ENCODE data around the gene TP53BP1. TPM values are rescaled to one million over a fixed set of nuclear protein-coding genes. Genes with fewer than 3 reads are reported as not detected.

The TP53BP1 gene
- total and polyA plus RNA-seq, 2 experiments from 2014 or later = 20.1 to 46.4 TPM

DNA sequence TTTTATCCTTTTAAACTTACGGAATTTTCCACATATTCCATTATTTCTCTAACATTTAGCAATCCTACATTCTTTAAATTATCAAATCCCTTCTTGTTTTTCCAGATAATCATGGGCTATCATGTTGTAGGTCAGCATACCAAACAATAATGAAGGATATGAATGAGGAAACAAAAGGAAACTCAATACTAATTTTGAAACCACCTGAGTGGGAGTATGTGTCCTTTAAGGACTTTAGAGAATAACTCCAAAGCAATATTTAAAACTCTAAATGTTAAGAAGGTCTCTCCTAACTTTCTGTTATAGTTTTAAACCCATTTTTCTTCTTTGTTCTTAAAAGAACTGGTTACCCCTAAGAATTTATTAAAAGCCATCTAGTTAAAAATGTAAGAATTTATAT is 43.0 kb downstream of the TP53BP1 start:
- TF ChIP-seq EZH2phosphoT487 (IDR thresholded peaks at IDR 0.05; ENCODE audit: insufficient read depth, low read depth) (no peak), EZH2 (IDR thresholded peaks at IDR 0.05; ENCODE audit: insufficient read depth, poor library complexity, severe bottlenecking) (no peak)
- Histone ChIP-seq H3K27ac (no peak overlapping the region), H4K20me1 (ENCODE audit: insufficient read depth) (no peaks in the 10 kb centered on the region), H3F3A (ENCODE audit: insufficient read depth) (no peaks in the 10 kb centered on the region), H3K4me2 (ENCODE audit: unreplicated experiment) (no peak overlapping the region), H3K36me3 (ENCODE audit: low read depth) (peaks cover 23% of the 10 kb centered on the region; the same call in 1 of the 2 replicates), H3K9ac (no peak overlapping the region), H3K27me3 (replicated peaks; ENCODE audit: insufficient read depth) (no peaks in the 10 kb centered on the region), H3K4me1 (ENCODE audit: insufficient read depth) (no peaks in the 10 kb centered on the region), H3K9me3 (ENCODE audit: low read depth) (no peaks in the 10 kb centered on the region), H2AFZ (no peak overlapping the region), H3K4me3 (no peak overlapping the region), H3K9me2 (ENCODE audit: insufficient read depth) (no peaks in the 10 kb centered on the region), H3K79me2 (ENCODE audit: insufficient read depth) (peaks cover 69% of the 10 kb centered on the region)
- WGBS, 2 experiments (ENCODE audit: low coverage in 1 of 2, low lambda C conversion rate in 2 of 2, missing lambda C conversion rate in 2 of 2) = 96 to 100% methylated on average over 1 of the region's 1 CpG
- DNase-seq = no peak
- in situ Hi-C loops (cut with MboI) = no loop called here

DNA sequence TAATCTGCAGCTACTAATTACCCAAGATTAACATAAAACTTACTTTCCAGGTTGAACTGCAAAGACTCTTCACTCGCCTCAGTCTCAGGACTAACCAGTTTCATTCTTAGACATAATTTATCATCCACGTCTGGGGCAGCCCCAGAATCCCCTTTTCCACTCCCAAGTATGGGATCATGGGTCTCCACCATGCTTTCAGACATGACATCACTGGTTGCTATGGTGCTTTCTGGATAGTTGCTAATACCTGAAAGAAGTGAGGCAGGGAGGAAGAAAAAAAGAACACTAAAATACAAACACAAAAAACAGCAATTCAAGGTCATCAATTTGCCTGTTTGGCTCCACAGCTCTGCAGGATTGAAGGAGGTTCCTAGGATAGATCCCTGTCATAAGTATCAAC is 46.6 kb downstream of the TP53BP1 start:
- Histone ChIP-seq H3K9me2 (ENCODE audit: insufficient read depth) (no peaks in the 10 kb centered on the region), H3K4me3 (no peak overlapping the region), H3K27me3 (replicated peaks; ENCODE audit: insufficient read depth) (no peaks in the 10 kb centered on the region), H4K20me1 (ENCODE audit: insufficient read depth) (no peaks in the 10 kb centered on the region), H3K27ac (no peak overlapping the region), H3F3A (ENCODE audit: insufficient read depth) (peaks cover 17% of the 10 kb centered on the region), H3K9ac (no peak overlapping the region), H2AFZ (no peak overlapping the region), H3K4me1 (ENCODE audit: insufficient read depth) (peaks cover 4% of the 10 kb centered on the region), H3K36me3 (ENCODE audit: low read depth) (peaks cover 24% of the 10 kb centered on the region; the same call in 1 of the 2 replicates), H3K9me3 (ENCODE audit: low read depth) (no peaks in the 10 kb centered on the region), H3K4me2 (ENCODE audit: unreplicated experiment) (no peak overlapping the region), H3K79me2 (ENCODE audit: insufficient read depth) (peaks cover 38% of the 10 kb centered on the region)
- no peak for TF ChIP-seq EZH2phosphoT487 (IDR thresholded peaks at IDR 0.05; ENCODE audit: insufficient read depth, low read depth)
- no peak for TF ChIP-seq EZH2 (IDR thresholded peaks at IDR 0.05; ENCODE audit: insufficient read depth, poor library complexity, severe bottlenecking)
- in situ Hi-C loops (cut with MboI) = no loop called here
- no peak for DNase-seq
- 83 to 84% methylated on average over 2 of the region's 2 CpGs for WGBS, 2 experiments (ENCODE audit: low coverage in 1 of 2, low lambda C conversion rate in 2 of 2, missing lambda C conversion rate in 2 of 2)

DNA sequence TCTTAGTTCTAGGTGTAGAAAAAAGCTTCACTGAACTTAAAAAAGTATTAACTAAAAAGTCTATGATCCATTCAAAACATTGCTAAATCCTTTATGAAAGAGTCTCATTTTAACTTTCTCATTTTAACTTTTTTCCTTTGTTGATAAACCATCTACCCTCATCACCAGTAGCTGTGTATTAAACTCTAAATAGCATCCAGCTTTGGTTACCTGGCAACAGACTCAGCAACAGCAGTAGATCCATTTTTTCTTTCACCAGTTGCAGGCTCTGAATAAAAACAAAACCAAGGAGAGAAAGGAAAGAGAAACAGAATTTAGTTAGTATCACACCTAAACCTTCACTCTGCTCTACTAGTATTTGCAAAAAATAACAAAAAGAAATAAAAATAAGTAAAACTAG is 51.6 kb downstream of the TP53BP1 start:
- peak overlapping the region; percentile 63 for H3K4me2 ChIP-seq (ENCODE audit: unreplicated experiment)

DNA sequence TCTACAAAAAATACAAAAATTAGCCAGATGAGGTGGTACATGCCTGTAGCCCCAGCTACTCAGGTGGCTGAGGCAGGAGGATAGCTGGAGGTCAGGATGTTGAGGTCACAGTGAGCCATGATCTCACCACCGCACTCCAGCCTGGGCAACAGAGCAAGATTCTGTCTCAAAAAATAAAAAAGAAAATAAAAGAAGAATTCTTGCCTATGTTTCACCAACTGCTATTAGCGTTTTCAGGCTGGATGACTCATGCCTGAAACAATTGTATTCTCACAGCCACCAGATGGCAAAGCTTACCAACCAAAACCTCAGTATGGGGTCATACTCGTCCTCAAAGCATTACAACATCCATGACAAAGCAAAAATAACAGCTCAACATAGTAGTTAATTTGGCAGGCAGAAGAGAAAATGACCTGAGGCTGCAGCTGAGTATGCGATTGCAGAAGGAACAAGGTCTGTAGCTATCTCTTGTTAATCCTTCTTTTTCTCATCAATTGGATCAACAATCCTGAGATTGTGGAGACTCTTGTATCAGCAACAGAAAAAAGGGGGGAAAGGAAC is 52.2 kb downstream of the TP53BP1 start:
- TF ChIP-seq EZH2 (IDR thresholded peaks at IDR 0.05; ENCODE audit: insufficient read depth, poor library complexity, severe bottlenecking) (no peak), EZH2phosphoT487 (IDR thresholded peaks at IDR 0.05; ENCODE audit: insufficient read depth, low read depth) (no peak)
- DNase-seq = peak; percentile 98
- Histone ChIP-seq H3K27ac (peak overlapping the region; percentile 84), H3K4me3 (peak overlapping the region; percentile 35), H3K27me3 (replicated peaks; ENCODE audit: insufficient read depth) (no peaks in the 10 kb centered on the region), H2AFZ (no peak overlapping the region), H4K20me1 (ENCODE audit: insufficient read depth) (no peaks in the 10 kb centered on the region), H3K9me2 (ENCODE audit: insufficient read depth) (no peaks in the 10 kb centered on the region), H3K9ac (peak overlapping the region; percentile 70), H3K79me2 (ENCODE audit: insufficient read depth) (0 out of 2 replicates have a peak, but pooled peaks cover 9% of the 10 kb centered on the region), H3K36me3 (ENCODE audit: low read depth) (peaks cover 21% of the 10 kb centered on the region), H3K9me3 (ENCODE audit: low read depth) (no peaks in the 10 kb centered on the region), H3K4me2 (ENCODE audit: unreplicated experiment) (peak overlapping the region; percentile 63), H3K4me1 (ENCODE audit: insufficient read depth) (peaks cover 13% of the 10 kb centered on the region), H3F3A (ENCODE audit: insufficient read depth) (peaks cover 26% of the 10 kb centered on the region)
- in situ Hi-C loops (cut with MboI) = no loop called here
- WGBS, 2 experiments (ENCODE audit: low coverage in 1 of 2, low lambda C conversion rate in 2 of 2, missing lambda C conversion rate in 2 of 2) = 1 to 4% methylated on average over 4 of the region's 4 CpGs

More for the DNA sequence above, 51.6 kb downstream of the TP53BP1 start:
- H3F3A ChIP-seq (ENCODE audit: insufficient read depth) = peaks cover 26% of the 10 kb centered on the region
- H2AFZ ChIP-seq = no peak overlapping the region
- H3K4me1 ChIP-seq (ENCODE audit: insufficient read depth) = peaks cover 13% of the 10 kb centered on the region
- TF ChIP-seq EZH2phosphoT487 (IDR thresholded peaks at IDR 0.05; ENCODE audit: insufficient read depth, low read depth) = no peak
- no peak for TF ChIP-seq EZH2 (IDR thresholded peaks at IDR 0.05; ENCODE audit: insufficient read depth, poor library complexity, severe bottlenecking)
- H3K9me3 ChIP-seq (ENCODE audit: low read depth) = no peaks in the 10 kb centered on the region
- H3K9me2 ChIP-seq (ENCODE audit: insufficient read depth) = no peaks in the 10 kb centered on the region
- H4K20me1 ChIP-seq (ENCODE audit: insufficient read depth) = no peaks in the 10 kb centered on the region
- peak; percentile 44 for DNase-seq
- in situ Hi-C loops (cut with MboI) = no loop called here
- peak overlapping the region; percentile 35 for H3K4me3 ChIP-seq
- H3K27ac ChIP-seq = peak overlapping the region; percentile 83
- 0 out of 2 replicates have a peak, but pooled peaks cover 9% of the 10 kb centered on the region for H3K79me2 ChIP-seq (ENCODE audit: insufficient read depth)
- no peaks in the 10 kb centered on the region for H3K27me3 ChIP-seq (replicated peaks; ENCODE audit: insufficient read depth)
- peak overlapping the region; percentile 70 for H3K9ac ChIP-seq
- H3K36me3 ChIP-seq (ENCODE audit: low read depth) = peaks cover 22% of the 10 kb centered on the region

Data from GM23248 (cell line).